ENCODE results near the gene BST1.

DNA sequence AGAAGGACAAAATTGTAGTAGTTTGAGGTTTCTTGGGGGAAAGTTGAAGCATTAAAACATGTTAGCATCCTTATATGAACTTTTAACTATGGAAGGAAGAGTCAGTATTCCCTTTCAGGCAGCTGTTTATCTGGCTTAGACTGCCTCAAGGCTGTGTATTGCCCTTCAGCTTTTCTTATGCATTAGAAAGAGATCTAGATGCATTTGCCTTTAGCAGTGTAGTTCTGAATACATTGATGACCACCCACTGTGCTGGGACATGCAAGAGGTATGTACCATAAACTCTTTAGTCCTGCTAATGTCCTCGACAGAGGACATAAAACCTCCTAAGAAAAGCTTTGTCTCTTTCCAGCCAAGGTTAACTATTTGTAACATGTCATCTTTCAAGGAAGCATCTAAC, 18.4 kb upstream of the BST1 start:
- no peak for TF ChIP-seq CTCF (IDR thresholded peaks at IDR 0.05)
- no peak for TF ChIP-seq POLR2A (IDR thresholded peaks at IDR 0.05)

All from adrenal gland (tissue), 5 donors.